NCI-H146 treated with DMSO at 0.1 percent for 48 hours (cell line): Measurements from ENCODE around the gene ARHGAP26.
"Not testable (repeated sequence)": the region's sequence is repeated elsewhere in the genome, so short reads cannot be mapped to it uniquely, and the experiment has no call there.

Experiments
- DNase-seq: peaks from one replicate; lab custom pipeline; 2025; ENCODE audit not compliant: unreplicated experiment; lab: John Stamatoyannopoulos, UW

ARHGAP26 gene

GRCh38 chr5:142954455-142954854 lies 184.3 kb downstream of the ARHGAP26 start:
- DNase-seq: no peak

GRCh38 chr5:142955628-142956027 lies 185.5 kb downstream of the ARHGAP26 start:
- DNase-seq: no peak

GRCh38 chr5:142957528-142957927 lies 187.4 kb downstream of the ARHGAP26 start:
- no peak for DNase-seq

GRCh38 chr5:142958944-142959682 lies 188.9 kb downstream of the ARHGAP26 start:
- DNase-seq: no peak

- no peak for DNase-seq
Observed at GRCh38 chr5:142959683-142960657, 189.8 kb downstream of the ARHGAP26 start.

GRCh38 chr5:142961440-142962173 lies 191.4 kb downstream of the ARHGAP26 start:
- DNase-seq: no peak

GRCh38 chr5:142962174-142962533 lies 192.0 kb downstream of the ARHGAP26 start:
- no peak for DNase-seq

- not testable (repeated sequence) for DNase-seq
Observed at GRCh38 chr5:142965258-142966120, 195.3 kb downstream of the ARHGAP26 start.

- no peak for DNase-seq
Observed at GRCh38 chr5:142966121-142966420, 195.9 kb downstream of the ARHGAP26 start.

GRCh38 chr5:142969186-142969585 lies 199.0 kb downstream of the ARHGAP26 start:
- DNase-seq: no peak

GRCh38 chr5:142969624-142970439 lies 199.7 kb downstream of the ARHGAP26 start:
- no peak for DNase-seq

- DNase-seq: no peak
Observed at GRCh38 chr5:142970440-142971030, 200.4 kb downstream of the ARHGAP26 start.

GRCh38 chr5:142971303-142972013 lies 201.3 kb downstream of the ARHGAP26 start:
- no peak for DNase-seq

- no peak for DNase-seq
Observed at GRCh38 chr5:142972064-142972570, 201.9 kb downstream of the ARHGAP26 start.

- no peak for DNase-seq
Observed at GRCh38 chr5:142973932-142974331, 203.8 kb downstream of the ARHGAP26 start.

- no peak for DNase-seq
Observed at GRCh38 chr5:142974409-142974808, 204.2 kb downstream of the ARHGAP26 start.

- DNase-seq: no peak
Observed at GRCh38 chr5:142976861-142977260, 206.7 kb downstream of the ARHGAP26 start.

- no peak for DNase-seq
Observed at GRCh38 chr5:142977363-142978051, 207.3 kb downstream of the ARHGAP26 start.
